ENCODE data around the gene ADPGK. TPM values are rescaled to one million over a fixed set of nuclear protein-coding genes. Genes with fewer than 3 reads are reported as not detected.
A peak's percentile ranks its signal among the peaks of the same experiment; 100 is the strongest.

Gene ADPGK
- total RNA-seq, 2 donors from 2014 or later = 52.0 to 68.6 TPM

- H3K9me3 ChIP-seq (ENCODE audit: control insufficient read depth, low read length) = no peaks in the 10 kb centered on the region
- Mint-ChIP-seq H3K4me3 (no peak overlapping the region), H3K36me3 (ENCODE audit: low read depth) (peaks cover 47% of the 10 kb centered on the region), H3K9me3 (no peaks in the 10 kb centered on the region), H3K27ac (no peak overlapping the region), H3K27me3 (ENCODE audit: insufficient read depth) (no peaks in the 10 kb centered on the region), H3K4me1 (peaks cover 28% of the 10 kb centered on the region)
- no peak overlapping the region for H3K27ac ChIP-seq (ENCODE audit: low read depth, low read length)
- TF ChIP-seq CTCF (conservative IDR thresholded peaks at IDR 0.05) = no peak
- WGBS, 2 experiments (ENCODE audit: insufficient coverage in 1 of 2, insufficient read length in 1 of 2) = 83 to 90% methylated on average over 6 of the region's 6 CpGs
- peaks cover 12% of the 10 kb centered on the region for H3K4me1 ChIP-seq (ENCODE audit: control insufficient read depth, insufficient read depth, low read length)
- H3K36me3 ChIP-seq (ENCODE audit: control insufficient read depth, insufficient read depth, low read length) = peaks cover 75% of the 10 kb centered on the region
- no peak overlapping the region for H3K9ac ChIP-seq (ENCODE audit: extremely low read depth, low read length, poor library complexity, severe bottlenecking)
- no peaks in the 10 kb centered on the region for H3K27me3 ChIP-seq (ENCODE audit: control insufficient read depth, insufficient read depth, low read length, poor library complexity, severe bottlenecking)
- DNase-seq = no peak
- H3K4me3 ChIP-seq (ENCODE audit: low read length) = peak overlapping the region; percentile 41
These were observed 4.8 kb downstream of the ADPGK start for GRCh38 chr15:72778796-72779195.

GRCh38 chr15:72774696-72775383, 8.7 kb downstream of the ADPGK start:
- peaks cover 6% of the 10 kb centered on the region for H3K9me3 ChIP-seq (ENCODE audit: control insufficient read depth, low read length)
- no peak overlapping the region for H3K4me3 Mint-ChIP-seq
- H3K9me3 Mint-ChIP-seq = no peaks in the 10 kb centered on the region
- H3K4me1 Mint-ChIP-seq = peaks cover 34% of the 10 kb centered on the region
- H3K4me3 ChIP-seq (ENCODE audit: low read length) = no peak overlapping the region
- H3K27ac Mint-ChIP-seq = peak overlapping the region; percentile 65
- H3K36me3 ChIP-seq (ENCODE audit: control insufficient read depth, insufficient read depth, low read length) = peaks cover 89% of the 10 kb centered on the region
- no peak overlapping the region for H3K9ac ChIP-seq (ENCODE audit: extremely low read depth, low read length, poor library complexity, severe bottlenecking)
- DNase-seq = no peak
- peaks cover 50% of the 10 kb centered on the region for H3K36me3 Mint-ChIP-seq (ENCODE audit: low read depth)
- WGBS, 2 experiments (ENCODE audit: insufficient coverage in 1 of 2, insufficient read length in 1 of 2) = 94 to 97% methylated on average over 2 of the region's 2 CpGs
- no peaks in the 10 kb centered on the region for H3K27me3 Mint-ChIP-seq (ENCODE audit: insufficient read depth)
- no peak for TF ChIP-seq CTCF (conservative IDR thresholded peaks at IDR 0.05)
- no peak overlapping the region for H3K27ac ChIP-seq (ENCODE audit: low read depth, low read length)
- H3K4me1 ChIP-seq (ENCODE audit: control insufficient read depth, insufficient read depth, low read length) = peaks cover 6% of the 10 kb centered on the region
- no peaks in the 10 kb centered on the region for H3K27me3 ChIP-seq (ENCODE audit: control insufficient read depth, insufficient read depth, low read length, poor library complexity, severe bottlenecking)

GRCh38 chr15:72771329-72771725, 12.2 kb downstream of the ADPGK start:
- Mint-ChIP-seq H3K4me1 (peaks cover 25% of the 10 kb centered on the region), H3K4me3 (no peak overlapping the region), H3K27me3 (ENCODE audit: insufficient read depth) (no peaks in the 10 kb centered on the region), H3K27ac (peak overlapping the region; percentile 68), H3K36me3 (ENCODE audit: low read depth) (peaks cover 64% of the 10 kb centered on the region), H3K9me3 (peaks cover 25% of the 10 kb centered on the region)
- Histone ChIP-seq H3K27me3 (ENCODE audit: control insufficient read depth, insufficient read depth, low read length, poor library complexity, severe bottlenecking) (no peaks in the 10 kb centered on the region), H3K4me1 (ENCODE audit: control insufficient read depth, insufficient read depth, low read length) (peaks cover 6% of the 10 kb centered on the region), H3K9me3 (ENCODE audit: control insufficient read depth, low read length) (peaks cover 38% of the 10 kb centered on the region), H3K9ac (ENCODE audit: extremely low read depth, low read length, poor library complexity, severe bottlenecking) (no peak overlapping the region), H3K4me3 (ENCODE audit: low read length) (peak overlapping the region; percentile 10), H3K36me3 (ENCODE audit: control insufficient read depth, insufficient read depth, low read length) (peaks cover 95% of the 10 kb centered on the region), H3K27ac (ENCODE audit: low read depth, low read length) (no peak overlapping the region)
- TF ChIP-seq CTCF (conservative IDR thresholded peaks at IDR 0.05) = no peak
- WGBS, 2 experiments (ENCODE audit: insufficient coverage in 1 of 2, insufficient read length in 1 of 2) = 0 to 19% methylated on average over 1 of the region's 1 CpG
- no peak for DNase-seq

Data from endodermal cell (in vitro differentiated cells).